ENCODE measurements around the gene KLHDC8B. TPM values are rescaled to one million over a fixed set of nuclear protein-coding genes. Genes with fewer than 3 reads are reported as not detected.

Gene KLHDC8B
- total RNA-seq, 2 experiments from 2014 or later, result 2.6 to 3.2 TPM

DNA sequence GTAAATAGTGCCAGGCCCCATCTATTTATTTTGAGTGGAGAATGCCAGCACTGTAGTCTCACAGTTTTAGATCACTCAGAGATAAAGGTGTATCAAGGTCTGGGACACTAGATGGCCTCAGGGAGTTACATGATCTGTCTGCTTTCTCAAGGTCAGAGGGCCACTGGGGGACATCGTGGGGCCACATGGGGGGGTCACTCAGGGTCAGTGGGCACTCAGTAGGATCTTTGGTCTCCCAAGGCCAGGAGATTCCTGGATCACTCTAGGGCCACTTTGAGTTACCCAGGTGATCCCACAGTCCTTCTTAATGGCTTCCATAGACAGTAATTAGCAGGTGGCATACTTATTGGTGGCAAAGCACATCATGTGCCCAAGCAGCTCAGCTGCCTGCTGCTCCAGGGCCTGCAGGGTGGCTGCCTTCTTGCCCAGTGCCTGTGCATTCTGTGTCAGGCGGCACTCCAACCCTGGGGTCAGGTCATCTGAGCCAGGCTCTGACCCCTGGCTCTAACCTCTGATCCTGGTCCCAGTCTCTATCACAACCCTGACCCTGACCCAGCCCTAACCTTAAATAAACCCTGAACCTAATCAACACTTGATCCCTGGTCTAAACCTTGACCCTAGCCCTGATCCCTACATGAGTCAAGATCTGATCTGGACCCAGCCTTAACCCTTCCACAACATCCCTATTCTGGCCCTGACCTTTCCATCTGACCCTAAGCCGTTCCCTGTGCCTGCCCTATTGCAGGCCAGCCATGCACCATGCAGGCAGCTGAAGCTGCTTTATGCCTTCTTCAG, 36.7 kb upstream of the KLHDC8B start:
- ATAC-seq (ENCODE audit: low read depth) (no peak), DNase-seq (no peak)
- Mint-ChIP-seq H3K9me3 (no peaks in the 10 kb centered on the region), H3K27ac (peak overlapping the region; percentile 8), H3K4me3 (no peak overlapping the region), H3K27me3 (peaks cover 16% of the 10 kb centered on the region), H3K4me1 (no peaks in the 10 kb centered on the region), H3K36me3 (no peaks in the 10 kb centered on the region)
- POLR2A ChIA-PET, result no interaction called here

DNA sequence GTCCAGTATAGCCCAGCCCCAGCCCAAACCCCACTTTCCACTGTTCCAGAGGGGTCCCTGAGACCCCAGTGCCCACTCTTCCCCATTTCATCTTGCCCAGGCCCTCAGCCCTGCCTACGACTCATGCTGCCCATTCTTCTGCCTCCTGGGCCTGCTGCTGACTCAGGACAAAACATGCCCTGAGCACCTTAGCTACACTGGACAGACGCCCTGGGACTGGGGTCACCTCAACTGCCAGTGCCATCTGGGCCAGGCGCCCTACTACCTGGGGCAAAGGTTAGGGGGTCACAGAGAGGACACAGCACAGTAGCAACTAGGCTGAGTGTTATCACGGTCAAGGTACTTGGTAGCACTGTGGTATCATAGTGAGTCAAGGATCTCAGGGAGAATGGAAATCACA, 35.9 kb upstream of the KLHDC8B start:
- H3K9me3 Mint-ChIP-seq, result no peaks in the 10 kb centered on the region
- DNase-seq, result no peak
- POLR2A ChIA-PET, result no interaction called here
- no peaks in the 10 kb centered on the region for H3K4me1 Mint-ChIP-seq
- H3K4me3 Mint-ChIP-seq, result no peak overlapping the region
- no peaks in the 10 kb centered on the region for H3K36me3 Mint-ChIP-seq
- no peak overlapping the region for H3K27ac Mint-ChIP-seq
- H3K27me3 Mint-ChIP-seq, result peaks cover 16% of the 10 kb centered on the region
- ATAC-seq (ENCODE audit: low read depth), result no peak

DNA sequence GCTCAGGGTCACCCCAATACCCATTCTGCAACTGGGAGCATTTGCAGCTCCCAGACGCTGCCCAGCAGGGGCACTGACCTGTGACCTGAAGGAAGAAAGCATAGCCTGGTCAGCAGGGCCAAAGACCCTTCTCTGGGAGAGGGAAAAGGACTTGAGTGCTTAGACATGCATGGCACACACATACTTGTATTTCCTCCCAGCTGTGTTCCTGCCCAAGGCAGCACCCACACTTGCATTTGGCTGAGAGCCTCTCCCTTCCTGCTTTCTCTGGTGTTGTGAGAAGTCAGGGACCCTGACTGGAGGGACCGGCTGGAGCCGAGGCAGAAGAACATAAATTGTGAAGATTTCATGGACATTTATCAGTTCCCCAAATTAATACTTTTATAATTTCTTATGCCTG, 31.3 kb upstream of the KLHDC8B start:
- Mint-ChIP-seq H3K9me3 (no peaks in the 10 kb centered on the region), H3K4me1 (peaks cover 3% of the 10 kb centered on the region), H3K27me3 (peaks cover 4% of the 10 kb centered on the region), H3K4me3 (no peak overlapping the region), H3K27ac (no peak overlapping the region), H3K36me3 (no peaks in the 10 kb centered on the region)
- DNase-seq (no peak), ATAC-seq (ENCODE audit: low read depth) (no peak)
- POLR2A ChIA-PET, result no interaction called here

DNA sequence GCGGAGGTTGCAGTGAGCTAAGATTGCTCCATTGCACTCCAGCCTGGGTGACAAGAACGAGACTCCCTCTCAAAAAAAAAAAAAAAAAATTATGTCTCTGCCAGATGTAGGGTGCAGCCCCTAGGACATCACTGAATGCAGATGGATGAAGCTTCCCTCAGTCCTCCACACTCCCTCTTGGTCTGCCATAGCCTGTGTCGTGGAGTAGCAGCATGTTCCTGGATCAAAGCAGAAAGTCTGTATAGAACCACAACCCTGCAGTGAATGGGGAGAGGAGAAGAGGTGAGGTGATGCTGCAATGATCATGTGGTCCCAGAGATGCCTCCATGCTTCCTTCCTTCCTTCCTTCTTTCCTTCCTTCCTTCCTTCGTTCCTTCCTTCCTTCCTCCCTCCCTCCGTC, 23.2 kb upstream of the KLHDC8B start:
- no peak overlapping the region for H3K4me3 Mint-ChIP-seq
- no peaks in the 10 kb centered on the region for H3K27me3 Mint-ChIP-seq
- ATAC-seq (ENCODE audit: low read depth) (no peak), DNase-seq (no peak)
- no peaks in the 10 kb centered on the region for H3K36me3 Mint-ChIP-seq
- POLR2A ChIA-PET, result interaction anchor here (0.7 to 1.3 kb wide), 2 partner anchors 11 to 35 kb away, joined by 3 to 7 read pairs; no protein-coding TSS in a partner anchor
- no peaks in the 10 kb centered on the region for H3K4me1 Mint-ChIP-seq
- H3K9me3 Mint-ChIP-seq, result no peaks in the 10 kb centered on the region
- H3K27ac Mint-ChIP-seq, result no peak overlapping the region

DNA sequence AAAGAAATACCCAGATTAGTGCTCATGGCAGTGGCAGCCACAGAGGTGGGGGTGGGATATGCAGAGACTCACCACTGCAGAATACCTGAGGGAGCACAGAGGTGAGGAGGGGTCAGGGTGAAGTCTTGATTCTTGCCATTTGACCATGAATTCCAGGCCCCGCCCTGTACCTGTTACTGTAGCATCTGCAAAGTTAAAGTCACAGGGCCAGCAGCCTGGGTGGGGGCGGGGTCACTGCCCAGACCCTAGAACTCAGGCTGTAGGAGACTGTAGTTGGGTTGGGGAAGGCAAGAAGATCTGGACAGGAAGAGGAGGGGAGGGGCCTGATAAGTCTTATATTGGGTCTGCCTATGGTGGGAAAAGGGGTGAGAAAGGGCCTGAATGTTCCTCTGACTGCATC, 19.8 kb upstream of the KLHDC8B start:
- ATAC-seq (ENCODE audit: low read depth) (no peak), DNase-seq (no peak)
- Mint-ChIP-seq H3K9me3 (no peaks in the 10 kb centered on the region), H3K27ac (no peak overlapping the region), H3K4me1 (no peaks in the 10 kb centered on the region), H3K27me3 (no peaks in the 10 kb centered on the region), H3K36me3 (no peaks in the 10 kb centered on the region), H3K4me3 (no peak overlapping the region)
- POLR2A ChIA-PET, result no interaction called here

DNA sequence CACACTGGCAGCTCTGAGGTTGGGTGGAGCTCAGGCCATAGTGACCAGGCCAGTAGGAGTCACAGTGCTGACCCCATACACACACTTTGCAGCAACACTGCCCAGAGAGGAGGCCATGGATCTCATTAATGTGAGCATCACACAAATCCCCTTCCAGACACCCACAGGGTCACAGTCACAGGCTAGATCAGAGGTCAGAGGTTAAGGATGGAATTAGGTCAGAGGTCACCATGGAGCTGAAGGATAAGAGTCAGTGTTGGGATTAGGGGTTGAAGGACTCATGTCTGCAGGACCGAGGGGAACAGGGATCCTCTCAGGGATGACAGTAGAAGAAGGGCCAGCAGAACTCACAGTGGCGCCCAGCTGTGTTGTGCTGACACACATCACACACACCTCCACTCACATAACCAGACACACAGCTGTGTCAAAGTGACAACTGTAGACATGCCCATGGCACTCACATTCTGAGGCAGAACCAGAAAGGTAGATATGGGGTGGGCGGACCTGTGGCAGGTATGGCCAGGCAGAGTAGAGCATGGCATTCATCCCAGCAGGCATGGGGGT, 18.0 kb upstream of the KLHDC8B start:
- no peak overlapping the region for H3K27ac Mint-ChIP-seq
- POLR2A ChIA-PET, result no interaction called here
- ATAC-seq (ENCODE audit: low read depth), result no peak

DNA sequence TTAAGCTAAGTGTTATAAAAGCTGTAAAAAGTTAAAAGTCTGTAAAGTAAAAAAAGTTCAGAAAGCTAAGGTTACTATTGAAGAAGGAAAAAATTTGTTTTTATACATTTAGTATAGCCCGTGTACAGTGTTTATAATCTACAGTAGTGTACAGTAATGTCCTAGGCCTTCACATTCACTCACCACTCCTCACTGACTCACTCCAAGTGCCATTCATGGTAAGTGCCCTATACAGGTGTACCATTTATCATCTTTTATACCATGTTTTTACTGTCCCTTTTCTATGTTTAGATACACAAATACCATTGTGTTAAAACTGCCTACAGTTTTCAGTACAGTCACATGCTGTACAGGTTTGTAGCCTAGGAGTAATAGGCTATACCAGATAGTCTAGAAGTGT, 14.1 kb upstream of the KLHDC8B start:
- no peak for DNase-seq
- no peak overlapping the region for H3K4me3 Mint-ChIP-seq
- peaks cover 4% of the 10 kb centered on the region for H3K36me3 Mint-ChIP-seq
- no peaks in the 10 kb centered on the region for H3K9me3 Mint-ChIP-seq
- H3K27me3 Mint-ChIP-seq, result no peaks in the 10 kb centered on the region
- peaks cover 14% of the 10 kb centered on the region for H3K4me1 Mint-ChIP-seq
- no peak for ATAC-seq (ENCODE audit: low read depth)
- POLR2A ChIA-PET, result interaction anchor here (1.4 kb wide), 1 partner anchor 37 kb away, joined by 3 read pairs; the partner anchor contains the start of gene USP19
- H3K27ac Mint-ChIP-seq, result no peak overlapping the region

More for the DNA sequence above, 18.0 kb upstream of the KLHDC8B start:
- Mint-ChIP-seq H3K9me3 (no peaks in the 10 kb centered on the region), H3K27me3 (no peaks in the 10 kb centered on the region), H3K4me1 (peaks cover 4% of the 10 kb centered on the region), H3K36me3 (peaks cover 2% of the 10 kb centered on the region), H3K4me3 (no peak overlapping the region)
- DNase-seq, result no peak

DNA sequence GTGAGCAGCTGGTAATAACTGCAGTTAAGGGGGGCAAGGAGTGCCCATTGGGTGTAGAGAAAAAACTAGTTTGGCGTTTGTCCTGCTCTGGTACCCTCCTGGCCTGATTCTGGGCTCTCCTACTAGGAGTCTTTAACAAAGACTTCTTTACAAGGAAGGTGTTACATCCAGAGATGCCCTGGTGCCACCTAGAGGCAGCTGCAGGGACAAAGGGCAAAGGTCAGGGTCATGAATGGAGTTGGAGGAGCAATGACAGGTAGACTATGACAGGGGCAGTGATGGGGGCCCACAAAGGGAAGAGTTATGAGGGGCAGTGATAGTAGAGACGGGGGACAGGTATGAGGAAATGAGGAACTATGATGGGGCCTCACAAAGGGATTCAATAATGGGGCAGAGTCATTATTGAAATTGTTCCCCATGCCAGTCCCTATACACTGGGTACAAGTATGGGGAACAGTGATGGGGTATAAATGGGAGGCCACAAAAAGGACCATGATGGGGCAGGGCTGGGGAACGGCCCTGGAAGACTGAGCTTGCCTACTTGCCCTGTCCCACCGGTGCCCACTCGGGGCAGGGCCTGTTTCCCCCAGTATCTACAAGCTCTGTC, 13.2 kb upstream of the KLHDC8B start:
- H3K4me3 Mint-ChIP-seq, result no peak overlapping the region
- ATAC-seq (ENCODE audit: low read depth) (peak; percentile 72), DNase-seq (peak; percentile 59)
- no peaks in the 10 kb centered on the region for H3K9me3 Mint-ChIP-seq
- H3K27me3 Mint-ChIP-seq, result no peaks in the 10 kb centered on the region
- peaks cover 5% of the 10 kb centered on the region for H3K36me3 Mint-ChIP-seq
- H3K27ac Mint-ChIP-seq, result peak overlapping the region; percentile 32
- POLR2A ChIA-PET, result interaction anchor here (0.6 to 1.4 kb wide), 4 partner anchors 38 to 181 kb away, joined by 3 to 5 read pairs (median 4); partner anchors contain the start of genes NDUFAF3 and USP19
- peaks cover 20% of the 10 kb centered on the region for H3K4me1 Mint-ChIP-seq

DNA sequence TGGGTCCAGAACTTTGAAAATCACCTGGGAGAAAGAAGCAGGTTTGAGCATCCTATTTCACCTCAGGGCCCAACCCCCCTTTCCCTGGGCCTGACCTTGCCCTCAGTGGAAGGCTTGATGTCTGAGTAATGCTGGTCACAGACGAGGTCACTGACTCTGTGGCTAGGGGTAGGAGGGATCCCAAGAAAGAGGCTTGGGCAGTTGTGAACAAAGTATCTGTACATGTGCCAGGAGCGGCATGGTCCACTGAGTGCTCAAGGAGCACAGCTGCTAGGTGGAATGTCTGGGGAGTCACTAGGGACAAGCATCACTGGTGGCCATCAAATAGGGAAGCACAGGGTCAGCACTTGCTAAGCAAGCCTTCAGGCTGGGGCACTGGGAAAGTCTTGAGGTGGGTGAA, 12.6 kb upstream of the KLHDC8B start:
- H3K4me1 Mint-ChIP-seq, result peaks cover 20% of the 10 kb centered on the region
- H3K4me3 Mint-ChIP-seq, result no peak overlapping the region
- H3K9me3 Mint-ChIP-seq, result no peaks in the 10 kb centered on the region
- H3K27me3 Mint-ChIP-seq, result no peaks in the 10 kb centered on the region
- H3K27ac Mint-ChIP-seq, result no peak overlapping the region
- ATAC-seq (ENCODE audit: low read depth) (no peak), DNase-seq (no peak)
- peaks cover 8% of the 10 kb centered on the region for H3K36me3 Mint-ChIP-seq
- POLR2A ChIA-PET, result interaction anchor here (0.6 to 1.4 kb wide), 4 partner anchors 11 to 180 kb away, joined by 4 to 7 read pairs (median 4); partner anchors contain the start of gene NDUFAF3

DNA sequence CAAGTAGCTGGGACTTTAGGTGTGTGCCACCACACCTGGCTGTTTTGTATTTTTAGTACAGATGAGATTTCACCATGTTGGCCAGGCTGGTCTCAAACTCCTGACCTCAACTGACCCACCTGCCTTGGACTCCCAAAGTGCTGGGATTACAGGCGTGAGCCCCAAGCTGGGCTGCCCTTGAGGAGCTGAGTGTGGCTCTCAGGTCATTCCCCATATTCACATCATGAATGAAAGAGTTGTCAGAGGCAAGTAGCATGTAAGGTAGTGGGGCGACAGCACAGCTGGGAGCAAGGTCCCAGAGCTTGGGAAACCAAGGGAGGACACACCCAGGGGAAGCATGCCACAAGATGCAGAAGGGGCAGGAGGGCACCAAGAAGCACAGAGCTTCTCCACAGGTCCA, 10.2 kb upstream of the KLHDC8B start:
- POLR2A ChIA-PET, result no interaction called here

DNA sequence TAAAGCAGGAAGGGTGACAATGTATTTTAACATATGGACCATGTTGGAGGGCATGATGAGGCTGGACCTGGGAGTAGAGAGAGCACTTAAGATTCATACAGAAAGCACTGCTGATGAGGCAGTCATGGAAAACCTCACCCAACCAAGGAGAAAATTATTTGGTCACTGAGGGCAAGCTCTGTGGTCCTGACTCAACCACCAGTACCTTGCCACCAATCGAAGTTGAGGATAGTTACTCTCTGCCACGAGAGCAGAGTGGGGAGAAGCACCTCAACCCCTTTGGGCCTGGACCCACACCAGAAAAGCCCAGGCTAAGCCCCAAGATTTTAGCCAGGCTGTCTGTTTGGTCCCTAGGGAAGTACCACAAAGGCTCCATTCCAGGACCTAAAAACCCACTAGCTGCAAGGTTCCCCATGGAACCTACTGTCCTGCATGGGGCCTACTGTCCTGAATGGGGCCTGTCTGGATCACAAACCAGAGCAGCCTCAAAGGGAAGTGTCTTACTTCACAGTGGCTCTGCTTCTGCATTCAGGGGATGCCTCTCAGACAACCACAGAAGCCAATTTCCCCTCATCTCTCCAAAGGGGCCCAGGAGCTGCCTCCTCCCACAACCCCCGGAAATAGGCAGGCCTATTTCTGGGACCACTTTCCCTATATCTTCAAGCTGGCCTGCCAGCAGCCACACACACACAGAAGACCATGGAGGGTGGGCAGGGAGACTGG, 9.4 kb upstream of the KLHDC8B start:
- H3K9me3 Mint-ChIP-seq, result no peaks in the 10 kb centered on the region
- ATAC-seq (ENCODE audit: low read depth) (no peak), DNase-seq (no peak)
- no peaks in the 10 kb centered on the region for H3K27me3 Mint-ChIP-seq
- H3K4me1 Mint-ChIP-seq, result peaks cover 37% of the 10 kb centered on the region
- peak overlapping the region; percentile 30 for H3K27ac Mint-ChIP-seq
- POLR2A ChIA-PET, result interaction anchor here (1.9 kb wide), 1 partner anchor 68 kb away, joined by 4 read pairs; the partner anchor contains the start of gene QRICH1
- peak overlapping the region; percentile 57 for H3K4me3 Mint-ChIP-seq
- peaks cover 14% of the 10 kb centered on the region for H3K36me3 Mint-ChIP-seq

More for the DNA sequence above, 10.2 kb upstream of the KLHDC8B start:
- Mint-ChIP-seq H3K27me3 (no peaks in the 10 kb centered on the region), H3K4me1 (peaks cover 33% of the 10 kb centered on the region), H3K4me3 (no peak overlapping the region), H3K9me3 (no peaks in the 10 kb centered on the region), H3K36me3 (peaks cover 13% of the 10 kb centered on the region), H3K27ac (no peak overlapping the region)
- ATAC-seq (ENCODE audit: low read depth), result no peak
- DNase-seq, result no peak

DNA sequence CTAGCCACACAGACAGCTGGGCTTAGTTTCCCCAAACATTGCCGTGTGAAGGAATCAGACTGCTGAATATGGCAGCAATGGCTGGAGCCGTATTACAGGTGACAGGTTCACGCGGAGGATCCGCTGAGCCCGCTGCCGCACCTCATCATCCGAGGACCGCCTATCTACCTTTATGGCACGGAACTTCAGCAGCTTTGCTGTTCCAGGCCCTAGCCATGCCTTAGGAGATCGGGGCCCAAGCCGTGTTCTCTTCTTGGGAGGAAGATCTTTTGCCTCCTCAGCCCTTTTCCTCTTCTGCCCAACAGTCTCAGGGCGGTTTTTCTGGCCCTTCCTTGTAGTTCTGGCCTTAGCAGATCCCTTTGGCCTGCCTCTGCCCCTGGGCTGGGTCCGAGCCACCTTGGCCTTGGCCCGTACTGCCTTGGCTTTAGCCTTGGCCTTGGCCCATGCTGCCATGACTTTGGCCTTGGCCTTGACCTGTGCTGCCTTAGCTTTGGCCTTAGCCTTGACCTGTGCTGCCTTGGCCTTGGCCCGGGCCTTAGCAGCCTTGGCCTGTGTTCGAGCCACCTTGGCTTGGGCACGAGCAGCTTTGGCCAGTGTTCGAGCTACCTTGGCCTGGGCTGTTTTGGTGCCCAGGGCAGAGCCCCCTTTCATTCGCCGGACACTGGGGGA, 8.5 kb upstream of the KLHDC8B start:
- Mint-ChIP-seq H3K9me3 (no peaks in the 10 kb centered on the region), H3K27ac (no peak overlapping the region), H3K4me3 (no peak overlapping the region), H3K4me1 (peaks cover 37% of the 10 kb centered on the region), H3K27me3 (no peaks in the 10 kb centered on the region), H3K36me3 (peaks cover 14% of the 10 kb centered on the region)
- DNase-seq, result no peak
- ATAC-seq (ENCODE audit: low read depth), result no peak
- POLR2A ChIA-PET, result interaction anchor here (1.9 kb wide), 1 partner anchor 69 kb away, joined by 4 read pairs; the partner anchor contains the start of gene QRICH1

DNA sequence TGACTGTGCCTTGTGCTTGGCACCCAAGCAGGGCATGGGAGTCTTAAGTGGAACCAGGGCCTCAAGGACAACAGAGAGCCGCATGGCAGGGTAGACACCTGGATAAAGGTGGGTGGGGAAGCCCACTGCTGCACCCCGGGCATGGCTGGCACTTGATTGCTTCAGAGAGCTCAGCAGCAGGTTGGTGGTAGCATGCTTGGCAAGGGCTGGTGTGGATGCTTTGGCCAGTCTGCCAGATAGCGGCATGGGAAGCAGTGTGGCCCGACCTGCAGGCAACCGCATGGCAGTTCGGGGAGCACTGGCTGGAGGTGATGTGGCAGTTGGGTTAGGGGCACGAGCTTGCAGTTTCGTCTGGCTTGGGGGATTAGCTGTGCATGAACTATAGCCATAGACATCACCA, 7.8 kb upstream of the KLHDC8B start:
- Mint-ChIP-seq H3K4me1 (peaks cover 33% of the 10 kb centered on the region), H3K9me3 (no peaks in the 10 kb centered on the region), H3K36me3 (peaks cover 12% of the 10 kb centered on the region), H3K4me3 (peak overlapping the region; percentile 27), H3K27ac (no peak overlapping the region), H3K27me3 (no peaks in the 10 kb centered on the region)
- POLR2A ChIA-PET, result interaction anchor here (1.9 kb wide), 1 partner anchor 70 kb away, joined by 4 read pairs; the partner anchor contains the start of gene QRICH1
- DNase-seq (no peak), ATAC-seq (ENCODE audit: low read depth) (no peak)
